Epithelial cell of esophagus (primary cell): Measurements from ENCODE around the gene ZNG1A.
A peak's percentile ranks its signal among the peaks of the same experiment; 100 is the strongest.
"Not testable (repeated sequence)": the region's sequence is repeated elsewhere in the genome, so short reads cannot be mapped to it uniquely, and the experiment has no call there.

ENCODE experiments used
- DNase-seq: peaks from one replicate; pipeline ENCODE4 v3.0.0; 2010; ENCODE audit warnings: low read depth
- H3K4me3 ChIP-seq: 2 replicates; pipeline ENCODE4 v1.5.1; 2011; ENCODE audit warnings: mild to moderate bottlenecking, low read length, control low read depth

The ZNG1A gene

GRCh38 chr9:86697-87096, 92.2 kb downstream of the ZNG1A start:
- DNase-seq, H3K4me3 ChIP-seq: not testable (repeated sequence)

DNA sequence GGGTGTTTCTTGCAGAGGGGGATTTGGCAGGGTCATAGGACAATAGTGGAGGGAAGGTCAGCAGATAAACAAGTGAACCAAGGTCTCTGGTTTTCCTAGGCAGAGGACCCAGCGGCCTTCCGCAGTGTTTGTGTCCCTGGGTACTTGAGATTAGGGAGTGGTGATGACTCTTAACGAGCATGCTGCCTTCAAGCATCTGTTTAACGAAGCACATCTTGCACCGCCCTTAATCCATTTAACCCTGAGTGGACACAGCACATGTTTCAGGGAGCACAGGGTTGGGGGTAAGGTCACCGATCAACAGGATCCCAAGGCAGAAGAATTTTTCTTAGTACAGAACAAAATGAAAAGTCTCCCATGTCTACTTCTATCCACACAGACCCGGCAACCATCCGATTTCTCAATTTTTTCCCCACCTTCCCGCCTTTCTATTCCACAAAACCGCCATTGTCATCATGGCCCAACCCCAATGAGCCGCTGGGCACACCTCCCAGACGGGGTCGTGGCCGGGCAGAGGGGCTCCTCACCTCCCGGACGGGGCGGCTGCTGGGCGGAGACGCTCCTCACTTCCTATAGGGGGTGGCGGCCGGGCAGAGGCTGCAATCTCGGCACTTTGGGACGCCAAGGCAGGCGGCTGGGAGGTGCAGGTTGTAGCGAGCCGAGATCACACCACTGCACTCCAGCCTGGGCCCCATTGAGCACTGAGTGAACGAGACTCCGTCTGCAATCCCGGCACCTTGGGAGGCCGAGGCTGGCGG, 95.7 kb downstream of the ZNG1A start:
- not testable (repeated sequence) for DNase-seq, H3K4me3 ChIP-seq

DNA sequence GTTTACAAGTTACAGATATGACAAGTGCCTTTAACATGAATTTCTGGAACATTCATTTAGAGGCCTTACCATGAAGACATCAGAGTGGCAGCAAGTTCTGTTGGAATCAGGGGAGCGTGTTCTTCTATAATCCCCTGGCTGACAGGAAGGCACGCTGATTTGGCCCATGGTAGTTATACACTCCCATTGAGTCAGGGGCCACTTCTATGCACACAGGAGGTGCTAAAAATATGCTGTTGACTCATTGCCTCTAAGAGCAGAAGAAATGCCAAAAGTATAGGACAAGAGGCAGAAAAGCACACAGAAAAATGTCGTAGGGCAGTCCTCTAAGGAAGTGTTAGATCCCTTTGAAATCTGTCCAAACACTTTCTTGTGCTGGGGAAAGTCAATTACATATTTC, 100.5 kb downstream of the ZNG1A start:
- DNase-seq, result peak; percentile 21
- H3K4me3 ChIP-seq, result not testable (repeated sequence)

- not testable (repeated sequence) for DNase-seq, H3K4me3 ChIP-seq
Observed at GRCh38 chr9:76389-76788, 102.5 kb downstream of the ZNG1A start.

- H3K4me3 ChIP-seq, result peak overlapping the region; percentile 14
- not testable (repeated sequence) for DNase-seq
Observed at GRCh38 chr9:73900-74525, 104.8 kb downstream of the ZNG1A start.

- peak overlapping the region; percentile 14 for H3K4me3 ChIP-seq
- DNase-seq, result peak; percentile 7
Observed at GRCh38 chr9:73076-73899, 105.6 kb downstream of the ZNG1A start.
